MM.1S (cell line): ENCODE data around the gene SLC8A1.

Experiments
- EZH2 ChIP-seq: fragments of 300-600 bp; sonication (generic); optimal IDR thresholded peaks from 2 replicates; pipeline ENCODE3; 2017; ENCODE audit warnings: low read depth, mild to moderate bottlenecking, antibody characterized with exemption, low read length, mixed read lengths
- EZH2phosphoT487 ChIP-seq: fragments of 300-600 bp; sonication (generic); IDR thresholded peaks from 2 replicates; pipeline ENCODE4 v1.6.1; 2018; ENCODE audit warnings: antibody characterized with exemption, low read length
- TF ChIP-seq, protein P1 (sequence below): fragments of 300-600 bp; sonication (generic); IDR thresholded peaks from 2 replicates; pipeline ENCODE4 v1.5.1; 2016; ENCODE audit warnings: antibody characterized with exemption, low read length, mixed read lengths

DNA sequence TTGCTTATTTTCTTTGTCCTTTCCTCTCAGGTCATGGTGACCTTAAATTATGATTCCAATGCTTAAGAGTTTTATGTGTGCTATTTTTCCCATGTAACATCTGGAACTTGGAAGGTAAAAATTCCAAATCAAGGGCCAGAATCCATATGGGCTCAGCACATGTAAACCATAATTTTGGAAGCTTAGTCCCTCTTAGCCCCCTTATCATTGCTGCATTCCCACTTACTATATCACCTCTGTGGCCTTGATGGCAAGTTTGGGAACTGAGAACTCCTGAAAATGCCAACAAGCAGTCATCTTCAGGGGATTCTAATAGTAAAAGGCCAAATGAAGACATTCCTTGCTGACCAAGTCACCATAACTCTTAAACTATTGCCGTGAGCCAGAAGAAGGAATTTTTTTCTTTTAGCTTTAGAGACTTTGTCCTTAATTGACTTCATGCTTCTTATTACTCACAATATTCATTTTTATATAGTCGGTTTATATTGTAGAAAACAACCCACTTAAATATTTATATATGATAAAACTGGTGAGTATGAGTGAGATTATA is 251.4 kb downstream of the SLC8A1 start:
- TF ChIP-seq, protein P1, sequence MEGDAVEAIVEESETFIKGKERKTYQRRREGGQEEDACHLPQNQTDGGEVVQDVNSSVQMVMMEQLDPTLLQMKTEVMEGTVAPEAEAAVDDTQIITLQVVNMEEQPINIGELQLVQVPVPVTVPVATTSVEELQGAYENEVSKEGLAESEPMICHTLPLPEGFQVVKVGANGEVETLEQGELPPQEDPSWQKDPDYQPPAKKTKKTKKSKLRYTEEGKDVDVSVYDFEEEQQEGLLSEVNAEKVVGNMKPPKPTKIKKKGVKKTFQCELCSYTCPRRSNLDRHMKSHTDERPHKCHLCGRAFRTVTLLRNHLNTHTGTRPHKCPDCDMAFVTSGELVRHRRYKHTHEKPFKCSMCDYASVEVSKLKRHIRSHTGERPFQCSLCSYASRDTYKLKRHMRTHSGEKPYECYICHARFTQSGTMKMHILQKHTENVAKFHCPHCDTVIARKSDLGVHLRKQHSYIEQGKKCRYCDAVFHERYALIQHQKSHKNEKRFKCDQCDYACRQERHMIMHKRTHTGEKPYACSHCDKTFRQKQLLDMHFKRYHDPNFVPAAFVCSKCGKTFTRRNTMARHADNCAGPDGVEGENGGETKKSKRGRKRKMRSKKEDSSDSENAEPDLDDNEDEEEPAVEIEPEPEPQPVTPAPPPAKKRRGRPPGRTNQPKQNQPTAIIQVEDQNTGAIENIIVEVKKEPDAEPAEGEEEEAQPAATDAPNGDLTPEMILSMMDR: no peak
- TF ChIP-seq EZH2phosphoT487 (no peak), EZH2 (no peak)
